OCI-LY3 (cell line): Measurements from ENCODE around the gene FSIP1.

ENCODE experiments used
- CTCF ChIP-seq: fragments of 200-600, 300-600 bp; sonication (generic); IDR thresholded peaks from 2 replicates; pipeline ENCODE4 v1.5.1; 2014; ENCODE audit warnings: antibody characterized with exemption, low read length, low read depth
- EZH2phosphoT487 ChIP-seq: fragments of 200-600 bp; shearing (Covaris generic); IDR thresholded peaks from 2 replicates; pipeline ENCODE4 v1.6.1; 2018; ENCODE audit warnings: antibody characterized with exemption, mixed run types, low read depth

GRCh38 chr15:39785139-39785538, 2.5 kb upstream of the FSIP1 start:
- TF ChIP-seq CTCF (no peak), EZH2phosphoT487 (no peak)
